ENCODE measurements around the gene FADS2. TPM values are rescaled to one million over a fixed set of nuclear protein-coding genes. Genes with fewer than 3 reads are reported as not detected.

The FADS2 gene
- total RNA-seq, 4 donors from 2014 or later: 2.7 to 28.8 (median 3.9) TPM

- Histone ChIP-seq H3K27ac (no peak overlapping the region), H3K27me3 (no peaks in the 10 kb centered on the region), H3K36me3 (no peaks in the 10 kb centered on the region), H3K4me3 (no peak overlapping the region), H3K9me3 (no peaks in the 10 kb centered on the region), H3K4me1 (peaks cover 0 to 2% (median 0%) of the 10 kb centered on the region in 4 donors)
- no peak for DNase-seq
- intact Hi-C loops (cut with DNase I; ENCODE audit: low total_unique reads) (no loop called here), in situ Hi-C loops (cut with MboI; ENCODE audit: low pct_ligation_motif_present in 1 of 4, low pct_unique_long_range_greater_than_20kb in 1 of 4, low sequenced_read_pairs in 3 of 4) (no loop called here)
- no peak for TF ChIP-seq EP300 (IDR thresholded peaks at IDR 0.05; ENCODE audit: low read depth)
- TF ChIP-seq POLR2AphosphoS5 (IDR thresholded peaks at IDR 0.05): no peak
- TF ChIP-seq CTCF (IDR thresholded peaks at IDR 0.05): no peak
- no peak for TF ChIP-seq POLR2A (IDR thresholded peaks at IDR 0.05)
- WGBS, 2 donors (ENCODE audit: low coverage in 1 of 2): 88% methylated on average over 10 of the region's 10 CpGs; no CpG with 5 or more reads in 1 of the 2 donors
These were observed 73.3 kb downstream of the FADS2 start for GRCh38 chr11:61901397-61901796.

GRCh38 chr11:61902313-61902712 lies 74.2 kb downstream of the FADS2 start:
- in situ Hi-C loops (cut with MboI; ENCODE audit: low pct_ligation_motif_present in 1 of 4, low pct_unique_long_range_greater_than_20kb in 1 of 4, low sequenced_read_pairs in 3 of 4): no loop called here

GRCh38 chr11:61903845-61904244 lies 75.7 kb downstream of the FADS2 start:
- 90% methylated on average over 3 of the region's 3 CpGs; no CpG with 5 or more reads in 1 of the 2 donors for WGBS, 2 donors (ENCODE audit: low coverage in 1 of 2)
- intact Hi-C loops (cut with DNase I; ENCODE audit: low total_unique reads) (loop anchor here (2.0 kb wide), 1 partner anchor 39 kb away; no protein-coding TSS in a partner anchor), in situ Hi-C loops (cut with MboI; ENCODE audit: low pct_ligation_motif_present in 1 of 4, low pct_unique_long_range_greater_than_20kb in 1 of 4, low sequenced_read_pairs in 3 of 4) (no loop called here)
- DNase-seq: no peak
- TF ChIP-seq EP300 (IDR thresholded peaks at IDR 0.05; ENCODE audit: low read depth): no peak
- H3K36me3 ChIP-seq: no peaks in the 10 kb centered on the region
- no peak overlapping the region for H3K4me3 ChIP-seq
- peaks cover 0 to 2% (median 0%) of the 10 kb centered on the region in 4 donors for H3K4me1 ChIP-seq
- no peak overlapping the region for H3K27ac ChIP-seq
- no peaks in the 10 kb centered on the region for H3K9me3 ChIP-seq
- H3K27me3 ChIP-seq: no peaks in the 10 kb centered on the region

More at GRCh38 chr11:61902313-61902712, 74.2 kb downstream of the FADS2 start:
- no peak overlapping the region for H3K4me3 ChIP-seq
- 84 to 93% methylated on average over 10 of the region's 11 CpGs for WGBS, 2 donors (ENCODE audit: low coverage in 1 of 2)
- no peaks in the 10 kb centered on the region for H3K9me3 ChIP-seq
- peaks cover 0 to 2% (median 0%) of the 10 kb centered on the region in 4 donors for H3K4me1 ChIP-seq
- no peaks in the 10 kb centered on the region for H3K36me3 ChIP-seq
- TF ChIP-seq CTCF (IDR thresholded peaks at IDR 0.05) (no peak), EP300 (IDR thresholded peaks at IDR 0.05; ENCODE audit: low read depth) (no peak), POLR2A (IDR thresholded peaks at IDR 0.05) (no peak), POLR2AphosphoS5 (IDR thresholded peaks at IDR 0.05) (no peak)
- no peak overlapping the region for H3K27ac ChIP-seq
- H3K27me3 ChIP-seq: no peaks in the 10 kb centered on the region
- intact Hi-C loops (cut with DNase I; ENCODE audit: low total_unique reads): no loop called here
- DNase-seq: no peak

- intact Hi-C loops (cut with DNase I; ENCODE audit: low total_unique reads) (loop anchor here (2.0 kb wide), 1 partner anchor 38 kb away; no protein-coding TSS in a partner anchor), in situ Hi-C loops (cut with MboI; ENCODE audit: low pct_ligation_motif_present in 1 of 4, low pct_unique_long_range_greater_than_20kb in 1 of 4, low sequenced_read_pairs in 3 of 4) (no loop called here)
- H3K4me1 ChIP-seq: no peaks in the 10 kb centered on the region
- no peaks in the 10 kb centered on the region for H3K27me3 ChIP-seq
- 51% methylated on average over 16 of the region's 19 CpGs; no CpG with 5 or more reads in 1 of the 2 donors for WGBS, 2 donors (ENCODE audit: low coverage in 1 of 2)
- H3K36me3 ChIP-seq: no peaks in the 10 kb centered on the region
- no peak overlapping the region for H3K4me3 ChIP-seq
- H3K27ac ChIP-seq: no peak overlapping the region
- no peaks in the 10 kb centered on the region for H3K9me3 ChIP-seq
- no peak for DNase-seq
- TF ChIP-seq CTCF (IDR thresholded peaks at IDR 0.05): no peak
- no peak for TF ChIP-seq EP300 (IDR thresholded peaks at IDR 0.05; ENCODE audit: low read depth)
- TF ChIP-seq POLR2A (IDR thresholded peaks at IDR 0.05): no peak
- no peak for TF ChIP-seq POLR2AphosphoS5 (IDR thresholded peaks at IDR 0.05)
These were observed 76.5 kb downstream of the FADS2 start for GRCh38 chr11:61904539-61905048.

Data from transverse colon (tissue), 4 donors.